ENCODE data around the gene FRMD4A.

Gene FRMD4A

GRCh38 chr10:14330388-14331061 is at the start of gene FRMD4A:
Gene FRMD4A, minus strand, starts transcription at chr10:14330924.
- no peak for ATAC-seq (ENCODE audit: low read depth)
- H3K27ac Mint-ChIP-seq: no peak within 1 kb of the TSS
- peaks cover 14% of the 10 kb centered on the region for H3K27me3 Mint-ChIP-seq
- DNase-seq (ENCODE audit: low spot score in 2 of 2): no peak
- H3K36me3 Mint-ChIP-seq: no peaks in the 10 kb centered on the region
- H3K4me1 Mint-ChIP-seq: no peaks in the 10 kb centered on the region
- H3K4me3 Mint-ChIP-seq: no peak within 1 kb of the TSS
- H3K9me3 Mint-ChIP-seq: no peaks in the 10 kb centered on the region

DNA sequence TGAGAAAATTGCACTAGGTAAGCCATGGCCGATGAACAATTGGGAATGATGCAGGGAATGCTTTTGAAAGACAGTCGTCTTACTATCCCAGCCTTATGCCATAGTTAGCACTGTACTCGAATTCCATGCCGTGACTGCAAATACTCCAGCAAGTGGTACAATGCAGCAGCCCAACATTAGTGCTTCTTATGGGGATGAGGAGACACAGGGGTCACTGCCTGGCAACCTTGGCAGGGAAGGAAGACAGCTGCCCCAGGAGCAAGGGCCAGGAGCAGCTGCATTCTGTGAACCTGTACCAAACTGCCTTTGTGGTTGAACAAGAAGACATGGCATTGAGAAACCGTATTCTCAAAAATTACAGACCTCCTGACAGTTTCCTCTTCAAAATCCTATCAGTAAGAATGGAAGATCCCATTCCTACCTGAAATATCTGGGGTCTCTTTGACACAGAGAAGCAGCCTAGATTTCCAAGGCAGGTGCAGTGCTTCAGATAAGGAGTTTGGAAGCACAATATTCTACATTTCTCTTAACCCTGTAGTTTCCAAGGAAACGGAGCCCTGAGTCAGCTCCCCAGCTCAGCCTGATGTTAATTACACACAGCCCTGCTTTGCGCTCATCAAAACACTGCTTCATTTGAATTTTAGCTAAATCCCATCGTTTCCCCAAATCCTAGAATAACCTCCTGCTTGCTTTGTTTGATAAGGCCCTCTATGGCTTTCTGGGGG is 49.0 kb upstream of the FRMD4A start:
- ATAC-seq (ENCODE audit: low read depth) (no peak), DNase-seq (ENCODE audit: low spot score in 2 of 2) (no peak)
- H3K4me1 Mint-ChIP-seq: peaks cover 13% of the 10 kb centered on the region
- H3K36me3 Mint-ChIP-seq: no peaks in the 10 kb centered on the region
- no peak overlapping the region for H3K27ac Mint-ChIP-seq
- H3K4me3 Mint-ChIP-seq: no peak overlapping the region
- H3K27me3 Mint-ChIP-seq: peaks cover 21% of the 10 kb centered on the region
- H3K9me3 Mint-ChIP-seq: no peaks in the 10 kb centered on the region

- Mint-ChIP-seq H3K9me3 (no peaks in the 10 kb centered on the region), H3K27ac (no peak overlapping the region), H3K27me3 (peaks cover 23% of the 10 kb centered on the region), H3K36me3 (no peaks in the 10 kb centered on the region), H3K4me3 (no peak overlapping the region), H3K4me1 (peaks cover 7% of the 10 kb centered on the region)
- ATAC-seq (ENCODE audit: low read depth) (no peak), DNase-seq (ENCODE audit: low spot score in 2 of 2) (no peak)
These were observed 47.8 kb upstream of the FRMD4A start for GRCh38 chr10:14378387-14378960.

DNA sequence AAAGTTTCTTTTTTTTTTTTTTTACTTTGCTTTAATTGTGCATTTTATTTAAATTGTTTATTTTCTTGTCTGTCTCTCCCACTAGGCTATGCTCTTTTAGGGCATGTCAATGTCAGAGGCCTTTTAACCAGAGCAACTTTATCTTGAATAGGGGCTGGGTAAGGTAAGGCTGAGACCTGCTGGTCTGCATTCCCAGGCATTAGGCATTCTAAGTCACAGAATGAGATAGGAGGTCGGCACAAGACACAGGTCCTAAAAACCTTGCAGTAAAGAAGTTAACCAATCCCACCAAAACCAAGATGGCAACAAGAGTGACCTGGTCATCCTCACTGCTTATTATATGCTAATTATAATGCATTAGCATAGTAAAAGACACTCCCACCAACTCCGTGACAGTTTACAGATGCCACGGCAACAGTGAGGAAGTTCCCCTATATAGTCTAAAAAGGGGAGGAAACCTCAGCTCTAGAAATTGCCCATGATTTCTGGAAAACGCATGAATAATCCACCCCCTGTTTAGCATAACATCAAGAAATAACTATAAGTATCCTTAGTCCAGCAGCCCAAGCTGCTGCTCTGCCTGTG is 47.0 kb upstream of the FRMD4A start:
- no peaks in the 10 kb centered on the region for H3K36me3 Mint-ChIP-seq
- ATAC-seq (ENCODE audit: low read depth): no peak
- H3K4me1 Mint-ChIP-seq: peaks cover 7% of the 10 kb centered on the region
- H3K9me3 Mint-ChIP-seq: no peaks in the 10 kb centered on the region
- H3K27me3 Mint-ChIP-seq: peaks cover 26% of the 10 kb centered on the region
- H3K4me3 Mint-ChIP-seq: no peak overlapping the region
- H3K27ac Mint-ChIP-seq: no peak overlapping the region
- no peak for DNase-seq (ENCODE audit: low spot score in 2 of 2)

DNA sequence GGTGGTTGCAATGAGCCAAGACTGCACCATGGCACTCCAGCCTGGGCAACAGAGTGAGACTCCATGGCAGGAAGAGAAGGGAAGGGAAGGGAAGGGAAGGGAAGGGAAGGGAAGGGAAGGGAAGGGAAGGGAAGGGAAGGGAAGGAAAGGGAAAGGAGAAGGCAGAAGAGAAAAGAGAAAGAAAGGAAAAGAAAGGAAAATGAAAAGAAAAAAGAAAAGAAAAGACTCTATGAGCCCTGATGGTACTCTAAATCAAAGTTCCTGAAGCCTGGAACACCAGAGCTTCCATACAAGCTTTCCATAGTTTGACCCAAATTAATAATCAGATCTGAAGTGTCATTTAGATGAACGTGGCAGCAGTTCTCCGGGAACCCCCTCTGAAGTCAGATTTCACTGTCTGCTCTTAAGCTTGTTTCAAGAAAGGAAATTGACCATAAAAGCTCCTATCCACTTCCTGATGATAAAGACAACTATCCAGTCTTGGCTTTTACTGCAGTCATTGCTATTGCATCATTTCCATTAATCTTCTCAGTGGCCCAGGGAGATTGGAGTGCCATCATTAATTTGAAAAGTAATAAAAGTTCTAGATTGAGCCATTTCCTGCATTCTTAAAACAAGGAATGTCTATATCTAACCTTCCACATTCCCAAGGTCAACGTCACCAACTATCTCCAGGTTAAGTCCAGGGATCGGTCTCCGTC is 44.2 kb upstream of the FRMD4A start:
- H3K27me3 Mint-ChIP-seq: peaks cover 29% of the 10 kb centered on the region
- no peak overlapping the region for H3K27ac Mint-ChIP-seq
- ATAC-seq (ENCODE audit: low read depth): no peak
- peaks cover under 1% of the 10 kb centered on the region for H3K9me3 Mint-ChIP-seq
- H3K36me3 Mint-ChIP-seq: no peaks in the 10 kb centered on the region
- no peak for DNase-seq (ENCODE audit: low spot score in 2 of 2)
- H3K4me1 Mint-ChIP-seq: no peaks in the 10 kb centered on the region
- H3K4me3 Mint-ChIP-seq: no peak overlapping the region

DNA sequence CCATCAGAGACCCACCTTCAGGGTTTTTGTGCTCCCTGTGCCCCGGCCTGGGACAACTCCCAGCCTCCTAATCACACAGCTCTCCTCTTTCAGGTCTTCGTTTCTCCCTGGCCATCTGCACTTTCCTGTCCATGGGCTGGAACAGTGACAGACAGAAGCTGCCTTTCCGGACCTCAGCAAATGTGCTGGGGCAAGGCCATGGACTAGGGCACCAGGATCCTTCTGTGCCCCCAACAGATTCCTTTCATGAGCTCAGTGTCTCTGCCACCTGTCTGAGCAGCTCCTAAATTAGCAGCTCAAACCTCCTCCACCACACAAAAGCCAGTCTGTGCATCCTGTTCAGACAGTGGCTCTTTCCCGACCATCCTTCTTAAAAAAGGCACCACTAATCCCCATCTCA is 41.9 kb upstream of the FRMD4A start:
- Mint-ChIP-seq H3K4me1 (no peaks in the 10 kb centered on the region), H3K4me3 (no peak overlapping the region), H3K27ac (no peak overlapping the region), H3K9me3 (peaks cover 3% of the 10 kb centered on the region), H3K27me3 (peaks cover 30% of the 10 kb centered on the region), H3K36me3 (no peaks in the 10 kb centered on the region)
- ATAC-seq (ENCODE audit: low read depth): no peak
- DNase-seq (ENCODE audit: low spot score in 2 of 2): no peak

DNA sequence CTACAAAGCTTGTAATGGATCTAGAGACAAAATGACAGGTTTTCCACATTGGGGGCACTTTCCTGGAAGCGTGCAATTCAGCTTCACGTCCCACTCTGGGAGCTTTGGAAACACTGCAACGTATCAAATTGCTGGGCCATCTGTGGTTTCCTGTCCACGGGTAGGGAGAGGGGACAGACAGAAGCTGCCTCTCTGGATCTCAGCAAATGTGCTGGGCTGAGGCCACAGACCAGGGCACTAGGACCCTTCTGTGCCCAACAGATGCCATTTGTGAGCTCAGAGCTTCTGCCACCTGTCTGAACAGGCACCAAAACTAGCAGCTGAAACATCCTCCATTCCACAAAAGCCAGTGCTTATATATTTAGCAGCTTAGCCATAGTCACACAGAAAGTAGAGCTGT is 40.9 kb upstream of the FRMD4A start:
- Mint-ChIP-seq H3K27ac (no peak overlapping the region), H3K4me1 (no peaks in the 10 kb centered on the region), H3K9me3 (peaks cover 3% of the 10 kb centered on the region), H3K27me3 (peaks cover 31% of the 10 kb centered on the region), H3K36me3 (no peaks in the 10 kb centered on the region), H3K4me3 (no peak overlapping the region)
- ATAC-seq (ENCODE audit: low read depth) (no peak), DNase-seq (ENCODE audit: low spot score in 2 of 2) (no peak)

GRCh38 chr10:14370894-14371293 is 40.2 kb upstream of the FRMD4A start:
- H3K27ac Mint-ChIP-seq: no peak overlapping the region
- peaks cover 30% of the 10 kb centered on the region for H3K27me3 Mint-ChIP-seq
- ATAC-seq (ENCODE audit: low read depth) (no peak), DNase-seq (ENCODE audit: low spot score in 2 of 2) (no peak)
- no peak overlapping the region for H3K4me3 Mint-ChIP-seq
- no peaks in the 10 kb centered on the region for H3K36me3 Mint-ChIP-seq
- peaks cover 3% of the 10 kb centered on the region for H3K9me3 Mint-ChIP-seq
- H3K4me1 Mint-ChIP-seq: no peaks in the 10 kb centered on the region

DNA sequence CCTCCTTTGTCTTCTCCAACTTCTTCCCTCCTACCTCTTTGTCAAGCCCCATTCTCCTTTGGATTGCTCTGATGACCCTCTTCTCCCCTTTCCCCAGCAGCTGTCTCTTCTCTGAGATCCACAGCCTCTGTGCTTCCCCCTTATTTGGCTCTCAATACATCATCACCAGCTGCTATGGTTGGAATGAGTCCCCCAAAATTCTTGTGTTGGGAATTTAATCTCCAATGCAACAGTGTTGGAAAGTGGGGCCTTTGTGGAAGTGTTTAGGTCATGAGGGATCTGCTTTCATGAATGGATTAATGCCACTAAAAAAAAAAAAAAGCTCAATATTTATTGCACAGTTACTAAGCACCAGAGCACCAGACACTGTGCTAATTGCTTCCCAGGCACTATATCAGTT is 39.2 kb upstream of the FRMD4A start:
- no peaks in the 10 kb centered on the region for H3K36me3 Mint-ChIP-seq

DNA sequence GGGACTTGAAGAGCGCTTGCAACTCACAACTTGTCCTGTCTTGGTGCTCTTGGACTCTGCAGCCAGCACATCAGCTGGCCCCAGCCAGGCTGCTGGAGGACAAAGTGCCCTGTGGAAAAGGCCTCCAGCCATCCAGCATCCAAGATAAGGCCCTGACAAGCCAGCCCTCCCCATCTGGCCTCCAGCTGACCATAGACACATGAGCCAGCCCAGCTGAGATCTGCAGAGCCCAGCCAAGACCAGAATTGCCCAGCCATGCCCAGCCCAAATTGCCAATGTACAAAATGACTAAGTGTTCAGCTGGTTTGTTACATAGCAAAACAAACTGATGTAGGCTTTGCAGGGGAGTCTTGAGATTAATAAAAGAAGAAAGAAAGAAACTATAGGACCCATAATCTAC is 36.0 kb upstream of the FRMD4A start:
- no peak for ATAC-seq (ENCODE audit: low read depth)
- H3K4me1 Mint-ChIP-seq: no peaks in the 10 kb centered on the region
- peaks cover 3% of the 10 kb centered on the region for H3K9me3 Mint-ChIP-seq
- no peaks in the 10 kb centered on the region for H3K36me3 Mint-ChIP-seq
- DNase-seq (ENCODE audit: low spot score in 2 of 2): no peak
- no peak overlapping the region for H3K27ac Mint-ChIP-seq
- H3K27me3 Mint-ChIP-seq: peaks cover 26% of the 10 kb centered on the region
- H3K4me3 Mint-ChIP-seq: no peak overlapping the region

More for the DNA sequence above, 39.2 kb upstream of the FRMD4A start:
- Mint-ChIP-seq H3K4me3 (no peak overlapping the region), H3K27me3 (peaks cover 29% of the 10 kb centered on the region), H3K4me1 (no peaks in the 10 kb centered on the region), H3K9me3 (peaks cover 3% of the 10 kb centered on the region), H3K27ac (no peak overlapping the region)
- DNase-seq (ENCODE audit: low spot score in 2 of 2) (no peak), ATAC-seq (ENCODE audit: low read depth) (no peak)

- Mint-ChIP-seq H3K9me3 (peaks cover 3% of the 10 kb centered on the region), H3K36me3 (no peaks in the 10 kb centered on the region), H3K27ac (no peak overlapping the region), H3K4me1 (no peaks in the 10 kb centered on the region), H3K4me3 (no peak overlapping the region), H3K27me3 (peaks cover 25% of the 10 kb centered on the region)
- ATAC-seq (ENCODE audit: low read depth) (no peak), DNase-seq (ENCODE audit: low spot score in 2 of 2) (no peak)
These were observed 34.5 kb upstream of the FRMD4A start for GRCh38 chr10:14365266-14365665.

GRCh38 chr10:14362104-14362503 is 31.4 kb upstream of the FRMD4A start:
- Mint-ChIP-seq H3K4me1 (no peaks in the 10 kb centered on the region), H3K27me3 (peaks cover 15% of the 10 kb centered on the region), H3K4me3 (no peak overlapping the region), H3K27ac (no peak overlapping the region), H3K36me3 (no peaks in the 10 kb centered on the region), H3K9me3 (no peaks in the 10 kb centered on the region)
- ATAC-seq (ENCODE audit: low read depth): no peak
- DNase-seq (ENCODE audit: low spot score in 2 of 2): no peak

GRCh38 chr10:14360961-14361360 is 30.2 kb upstream of the FRMD4A start:
- Mint-ChIP-seq H3K4me1 (no peaks in the 10 kb centered on the region), H3K36me3 (no peaks in the 10 kb centered on the region), H3K27ac (no peak overlapping the region), H3K9me3 (no peaks in the 10 kb centered on the region), H3K4me3 (no peak overlapping the region), H3K27me3 (peaks cover 15% of the 10 kb centered on the region)
- ATAC-seq (ENCODE audit: low read depth) (no peak), DNase-seq (ENCODE audit: low spot score in 2 of 2) (no peak)

DNA sequence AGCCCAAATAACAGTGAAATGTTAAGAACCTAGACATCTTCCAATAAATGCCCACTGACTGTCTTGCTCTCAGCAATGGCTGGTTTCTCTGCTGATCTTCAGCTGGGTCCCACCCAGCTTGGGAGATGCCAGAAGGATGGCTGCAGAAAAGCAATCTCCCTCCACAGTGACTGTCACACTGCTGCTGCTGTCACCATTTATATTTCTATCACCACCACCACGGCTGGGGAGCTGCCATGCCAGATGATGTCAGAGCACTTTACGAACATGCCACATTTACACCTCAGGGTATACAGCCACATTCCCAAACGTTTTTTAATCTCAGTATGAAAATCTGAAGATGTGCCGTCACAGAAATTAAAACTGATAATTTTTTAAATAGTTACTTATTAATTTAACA is 29.8 kb upstream of the FRMD4A start:
- Mint-ChIP-seq H3K36me3 (no peaks in the 10 kb centered on the region), H3K4me3 (no peak overlapping the region), H3K27ac (no peak overlapping the region), H3K9me3 (no peaks in the 10 kb centered on the region), H3K4me1 (no peaks in the 10 kb centered on the region), H3K27me3 (peaks cover 15% of the 10 kb centered on the region)
- DNase-seq (ENCODE audit: low spot score in 2 of 2) (no peak), ATAC-seq (ENCODE audit: low read depth) (no peak)

Measured in memory B cell (primary cell).